Spleen (tissue), 11 donors: ENCODE data around the gene SESTD1. TPM values are rescaled to one million over a fixed set of nuclear protein-coding genes. Genes with fewer than 3 reads are reported as not detected.

Source experiments
- DNase-seq: peaks from one replicate; pipeline ENCODE4 v3.0.0-alpha.2; 2020
- H3K27ac ChIP-seq, 8 donors: fragments of 200-600 bp; sonication (generic) in 7 of 8; 1 replicate in 4 of 8; 2 replicates in 4 of 8; pipeline versions ENCODE4 v1.5.0 to v1.8.0; 2016 to 2021; ENCODE audit warnings: inconsistent platforms in 4 of 8, mild to moderate bottlenecking in 4 of 8, moderate library complexity in 1 of 8
- H3K27me3 ChIP-seq, 7 donors: fragments of 200-600 bp; sonication (generic) in 6 of 7; replicated peaks in 1 of 7; 1 replicate in 4 of 7; 2 replicates in 3 of 7; pipeline versions ENCODE4 v1.5.0 to v1.8.0; 2016 to 2021; ENCODE audit warnings: inconsistent platforms in 3 of 7, mild to moderate bottlenecking in 1 of 7
- H3K36me3 ChIP-seq, 6 donors: fragments of 200-600 bp; sonication (generic) in 5 of 6; 1 replicate in 4 of 6; 2 replicates in 2 of 6; pipeline versions ENCODE4 v1.5.0 to v1.8.0; 2016 to 2021; ENCODE audit warnings: inconsistent platforms in 2 of 6
- H3K4me1 ChIP-seq, 6 donors: fragments of 200-600 bp; sonication (generic) in 5 of 6; 1 replicate in 3 of 6; 2 replicates in 3 of 6; pipeline versions ENCODE4 v1.5.0 to v1.8.0; 2016 to 2021; ENCODE audit warnings: inconsistent platforms in 3 of 6
- H3K4me3 ChIP-seq, 8 donors: fragments of 200-600 bp; sonication (generic) in 7 of 8; 1 replicate in 4 of 8; 2 replicates in 4 of 8; pipeline versions ENCODE4 v1.5.0 to v1.8.0; 2016 to 2021; ENCODE audit warnings: inconsistent platforms in 4 of 8, mild to moderate bottlenecking in 4 of 8, moderate library complexity in 2 of 8
- H3K9me3 ChIP-seq, 8 donors: fragments of 200-600 bp; sonication (generic) in 7 of 8; 1 replicate in 4 of 8; 2 replicates in 4 of 8; pipeline versions ENCODE4 v1.5.0 to v1.8.0; 2016 to 2021; ENCODE audit warnings: inconsistent platforms in 4 of 8
- POLR2A ChIP-seq, 3 donors: fragments of 450-650 bp; IDR thresholded peaks; one replicate each; pipeline ENCODE4 v1.5.1; 2017; ENCODE audit warnings: antibody characterized with exemption in 3 of 3, mild to moderate bottlenecking in 1 of 3
- POLR2AphosphoS5 ChIP-seq, 3 donors: sonication (generic); formaldehyde crosslinking; IDR thresholded peaks; one replicate each; pipeline ENCODE4 v1.5.1; 2017; ENCODE audit warnings: antibody characterized with exemption in 3 of 3
- WGBS, 5 donors: extraction: QIAGEN DNeasy Blood & Tissue Kit in 3 of 5; methylation state at CpG; one replicate each; pipeline versions ENCODE4 v1.1.5 to v1.1.7; 2013 to 2018; 5-methylcytosine and 5-hydroxymethylcytosine counted together
- intact Hi-C: fragments of 100-400 bp; cut with DNase I; formaldehyde crosslinking; loops from one replicate; pipeline ENCODE4 v1.15.0; 2023; ENCODE audit warnings: low total_unique reads
- polyA plus RNA-seq, 3 donors: library from polyadenylated mRNA; stranded (reverse); fragments of 200-250 nt; gene quantifications; one replicate each; pipeline ENCODE4 v1.2.1, GENCODE V29; 2013
- total RNA-seq, 7 donors: library from RNA; depleted of rRNA in 3 of 7; stranded (reverse); fragments of >200 nt in 3 of 7; fragmentation: NEBNext Ultra II Directional in 4 of 7; extraction: Animal tissue kit (Norgen Biotek cat#: 25700) in 4 of 7; gene quantifications; one replicate each; pipeline versions ENCODE4 v1.1.0 to v1.2.1, GENCODE V29; 2016 to 2021
- TF ChIP-seq, protein P1 (sequence below), 11 experiments: fragments of 200-600 bp in 7 of 11; fragments of 450-650 bp in 4 of 11; sonication (generic) in 4 of 11; IDR thresholded peaks in 8 of 11; conservative IDR thresholded peaks in 3 of 11; 1 replicate in 7 of 11; 2 replicates in 4 of 11; pipeline versions ENCODE4 v1.4.0 to v1.8.0; 2016 to 2021; ENCODE audit warnings: antibody characterized with exemption in 11 of 11, inconsistent platforms in 4 of 11, mild to moderate bottlenecking in 1 of 11
- donor health status: healthy with polysubstance abuse.
- donor health status: DM: no; HTN: no; CAD: no; lungs with moderate emphysema.
- donor health status: DM: no; HTN: no; CAD: no.
- donor health status: Bipolar disorder and iron deficiency.
- donor health status: healthy.
- donor health status: DM: no; HTN: no; CAD: no.
- donor health status: DM: yes; HTN: yes; CAD: no.

SESTD1 gene
- total and polyA plus RNA-seq, 10 donors = 5.5 to 51.7 (median 24.1) TPM

- WGBS, 5 donors = 50 to 98% (median 97%) methylated on average over 1 of the region's 1 CpG
- intact Hi-C loops = no loop called here
Measured at GRCh38 chr2:179141206-179141605, 123.4 kb downstream of the SESTD1 start.

DNA sequence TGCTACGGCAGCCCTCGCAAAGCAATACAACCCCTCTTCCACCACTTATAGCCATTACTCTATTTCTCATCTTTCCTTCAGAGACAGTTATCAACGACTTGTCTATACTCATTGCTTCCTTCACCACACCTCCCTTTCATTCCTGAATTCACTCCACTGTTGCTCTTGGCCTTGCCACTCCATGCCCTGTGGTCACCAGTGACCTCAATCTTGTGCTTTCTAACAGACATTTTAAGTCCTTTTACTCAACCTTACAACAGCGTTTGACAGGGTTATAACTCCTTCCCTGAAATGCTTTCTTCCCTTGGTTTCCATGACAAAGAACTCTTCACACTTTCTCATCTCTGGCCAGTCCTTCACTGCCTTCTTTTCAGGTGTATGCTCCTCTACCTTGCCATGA lies 124.1 kb downstream of the SESTD1 start:
- Histone ChIP-seq H3K9me3 (no peaks in the 10 kb centered on the region), H3K36me3 (peaks cover 0 to 88% (median 4%) of the 10 kb centered on the region in 6 donors), H3K4me3 (no peak overlapping the region), H3K4me1 (no peaks in the 10 kb centered on the region), H3K27ac (no peak overlapping the region), H3K27me3 (no peaks in the 10 kb centered on the region)
- intact Hi-C loops = no loop called here
- WGBS, 5 donors = 90 to 96% (median 93%) methylated on average over 4 of the region's 4 CpGs
- no peak for DNase-seq
- TF ChIP-seq POLR2AphosphoS5 (IDR thresholded peaks at IDR 0.05) (no peak), POLR2A (IDR thresholded peaks at IDR 0.05) (no peak)
- TF ChIP-seq, protein P1, sequence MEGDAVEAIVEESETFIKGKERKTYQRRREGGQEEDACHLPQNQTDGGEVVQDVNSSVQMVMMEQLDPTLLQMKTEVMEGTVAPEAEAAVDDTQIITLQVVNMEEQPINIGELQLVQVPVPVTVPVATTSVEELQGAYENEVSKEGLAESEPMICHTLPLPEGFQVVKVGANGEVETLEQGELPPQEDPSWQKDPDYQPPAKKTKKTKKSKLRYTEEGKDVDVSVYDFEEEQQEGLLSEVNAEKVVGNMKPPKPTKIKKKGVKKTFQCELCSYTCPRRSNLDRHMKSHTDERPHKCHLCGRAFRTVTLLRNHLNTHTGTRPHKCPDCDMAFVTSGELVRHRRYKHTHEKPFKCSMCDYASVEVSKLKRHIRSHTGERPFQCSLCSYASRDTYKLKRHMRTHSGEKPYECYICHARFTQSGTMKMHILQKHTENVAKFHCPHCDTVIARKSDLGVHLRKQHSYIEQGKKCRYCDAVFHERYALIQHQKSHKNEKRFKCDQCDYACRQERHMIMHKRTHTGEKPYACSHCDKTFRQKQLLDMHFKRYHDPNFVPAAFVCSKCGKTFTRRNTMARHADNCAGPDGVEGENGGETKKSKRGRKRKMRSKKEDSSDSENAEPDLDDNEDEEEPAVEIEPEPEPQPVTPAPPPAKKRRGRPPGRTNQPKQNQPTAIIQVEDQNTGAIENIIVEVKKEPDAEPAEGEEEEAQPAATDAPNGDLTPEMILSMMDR (IDR thresholded peaks at IDR 0.05 in 8 of 11, conservative IDR thresholded peaks at IDR 0.05 in 3 of 11) = no peak

More at GRCh38 chr2:179141206-179141605, 123.4 kb downstream of the SESTD1 start:
- Histone ChIP-seq H3K4me1 (no peaks in the 10 kb centered on the region), H3K36me3 (peaks cover 0 to 90% (median 7%) of the 10 kb centered on the region in 6 donors), H3K4me3 (no peak overlapping the region), H3K27me3 (no peaks in the 10 kb centered on the region), H3K27ac (no peak overlapping the region), H3K9me3 (no peaks in the 10 kb centered on the region)
- DNase-seq = no peak
- TF ChIP-seq, protein P1 (IDR thresholded peaks at IDR 0.05 in 8 of 11, conservative IDR thresholded peaks at IDR 0.05 in 3 of 11) = no peak
- TF ChIP-seq POLR2AphosphoS5 (IDR thresholded peaks at IDR 0.05) = no peak
- no peak for TF ChIP-seq POLR2A (IDR thresholded peaks at IDR 0.05)

GRCh38 chr2:179139506-179139905 lies 125.1 kb downstream of the SESTD1 start:
- no peaks in the 10 kb centered on the region for H3K4me1 ChIP-seq
- H3K27me3 ChIP-seq = no peaks in the 10 kb centered on the region
- H3K9me3 ChIP-seq = no peaks in the 10 kb centered on the region
- no peak overlapping the region for H3K27ac ChIP-seq
- H3K36me3 ChIP-seq = peaks cover 0 to 87% (median 4%) of the 10 kb centered on the region in 6 donors
- no peak overlapping the region for H3K4me3 ChIP-seq
- no peak for DNase-seq
- WGBS, 5 donors = 89 to 90% (median 89%) methylated on average over 4 of the region's 4 CpGs
- no peak for TF ChIP-seq POLR2A (IDR thresholded peaks at IDR 0.05)
- TF ChIP-seq, protein P1 (IDR thresholded peaks at IDR 0.05 in 8 of 11, conservative IDR thresholded peaks at IDR 0.05 in 3 of 11) = no peak
- TF ChIP-seq POLR2AphosphoS5 (IDR thresholded peaks at IDR 0.05) = no peak
- intact Hi-C loops = loop anchor here (10.0 kb wide), 1 partner anchor 345 kb away; no protein-coding TSS in a partner anchor

- Histone ChIP-seq H3K9me3 (no peaks in the 10 kb centered on the region), H3K27ac (no peak overlapping the region), H3K4me3 (no peak overlapping the region), H3K27me3 (no peaks in the 10 kb centered on the region), H3K4me1 (no peaks in the 10 kb centered on the region), H3K36me3 (peaks cover 0 to 65% (median 4%) of the 10 kb centered on the region in 6 donors)
- TF ChIP-seq POLR2AphosphoS5 (IDR thresholded peaks at IDR 0.05) (no peak), POLR2A (IDR thresholded peaks at IDR 0.05) (no peak)
- DNase-seq = no peak
- intact Hi-C loops = loop anchor here (10.0 kb wide), 1 partner anchor 342 kb away; no protein-coding TSS in a partner anchor
- WGBS, 5 donors = 87 to 94% (median 91%) methylated on average over 1 of the region's 1 CpG
Measured at GRCh38 chr2:179137200-179137759, 127.4 kb downstream of the SESTD1 start.
